Measurements from ENCODE around the gene PTPRU. TPM values are rescaled to one million over a fixed set of nuclear protein-coding genes. Genes with fewer than 3 reads are reported as not detected.

Gene PTPRU
- total RNA-seq, 1 experiment from 2014 or later = 45.5 TPM

DNA sequence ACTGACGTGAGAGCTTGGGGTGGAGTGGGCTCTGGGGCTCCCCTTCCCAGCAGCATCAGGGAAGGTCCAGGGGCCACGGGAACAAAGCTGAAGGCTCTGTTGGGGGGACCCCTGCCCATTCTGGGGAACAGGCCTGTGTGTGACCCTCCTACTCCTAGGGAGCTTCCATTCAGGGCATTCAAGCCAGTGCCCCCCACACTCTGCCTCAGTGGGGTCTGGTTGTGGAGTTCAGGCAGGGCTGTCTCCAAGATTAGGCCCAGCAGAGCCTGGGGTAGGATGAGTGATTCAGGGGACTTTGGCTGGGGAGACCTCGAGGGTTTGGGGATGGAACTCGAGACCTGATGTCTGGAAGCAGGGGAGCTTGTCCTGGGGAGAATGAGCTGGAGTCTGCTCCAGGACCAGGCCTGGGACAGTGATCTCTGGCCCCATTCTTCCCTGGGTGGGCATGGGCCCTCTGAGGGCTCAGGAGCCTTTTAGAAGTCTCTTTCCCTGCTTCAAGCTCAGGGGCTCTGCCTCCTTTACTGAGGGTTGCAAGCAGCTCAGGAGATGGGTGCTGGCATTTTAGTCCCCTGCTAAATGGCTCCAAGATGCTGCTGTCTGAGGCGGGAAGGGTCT lies 81.7 kb downstream of the PTPRU start:
- no peaks in the 10 kb centered on the region for H4K20me1 ChIP-seq (ENCODE audit: control insufficient read depth, insufficient read depth, insufficient read length)

More for the DNA sequence above, 81.7 kb downstream of the PTPRU start:
- Histone ChIP-seq H3K18ac (ENCODE audit: insufficient read length, low read depth, low read length) (no peak overlapping the region), H3K27me3 (ENCODE audit: insufficient read depth, low read length) (no peaks in the 10 kb centered on the region), H3K9me3 (ENCODE audit: control insufficient read depth, low read depth, low read length) (no peaks in the 10 kb centered on the region), H4K5ac (ENCODE audit: insufficient read length, low read depth, low read length) (no peak overlapping the region), H3K79me2 (ENCODE audit: insufficient read depth, low read length) (no peaks in the 10 kb centered on the region), H3K27ac (ENCODE audit: insufficient read length, low read depth, low read length) (no peak overlapping the region), H3K9ac (ENCODE audit: extremely low read depth, insufficient read length, low read length) (no peak overlapping the region), H3K4me2 (ENCODE audit: insufficient read depth, insufficient read length, low read length) (no peak overlapping the region), H3K4ac (ENCODE audit: low read depth, low read length) (no peak overlapping the region), H3K23me2 (ENCODE audit: insufficient read length, low read depth, low read length, poor library complexity, severe bottlenecking) (no peaks in the 10 kb centered on the region), H3K14ac (ENCODE audit: insufficient read depth, low read length) (no peak overlapping the region), H2BK5ac (ENCODE audit: insufficient read length, low read length) (no peak overlapping the region), H2BK15ac (ENCODE audit: low read depth, low read length) (no peak overlapping the region), H3K23ac (ENCODE audit: insufficient read length, low read depth, low read length) (no peak overlapping the region), H2BK120ac (ENCODE audit: low read depth, low read length, poor library complexity, severe bottlenecking) (no peak overlapping the region), H2AFZ (ENCODE audit: low read length) (no peak overlapping the region), H3K4me1 (ENCODE audit: insufficient read depth, low read length) (no peaks in the 10 kb centered on the region), H3K79me1 (ENCODE audit: insufficient read depth, low read depth, low read length, poor library complexity, severe bottlenecking) (no peaks in the 10 kb centered on the region), H2AK5ac (ENCODE audit: insufficient read length, low read length) (no peak overlapping the region), H4K8ac (replicated peaks; ENCODE audit: insufficient read length, low read depth, low read length) (no peak overlapping the region), H2BK20ac (ENCODE audit: low read depth, low read length, poor library complexity, severe bottlenecking) (no peak overlapping the region), H2BK12ac (ENCODE audit: insufficient read length, low read depth, low read length) (no peak overlapping the region), H3K56ac (ENCODE audit: insufficient read length, low read depth, low read length) (no peak overlapping the region), H4K91ac (ENCODE audit: insufficient read length, low read depth, low read length) (no peak overlapping the region), H3T11ph (ENCODE audit: low read length) (no peak overlapping the region)
- no CpG with 5 or more reads among the region's 5 CpGs for WGBS (ENCODE audit: extremely low coverage, insufficient read length, low lambda C conversion rate)
- TF ChIP-seq, protein P1, sequence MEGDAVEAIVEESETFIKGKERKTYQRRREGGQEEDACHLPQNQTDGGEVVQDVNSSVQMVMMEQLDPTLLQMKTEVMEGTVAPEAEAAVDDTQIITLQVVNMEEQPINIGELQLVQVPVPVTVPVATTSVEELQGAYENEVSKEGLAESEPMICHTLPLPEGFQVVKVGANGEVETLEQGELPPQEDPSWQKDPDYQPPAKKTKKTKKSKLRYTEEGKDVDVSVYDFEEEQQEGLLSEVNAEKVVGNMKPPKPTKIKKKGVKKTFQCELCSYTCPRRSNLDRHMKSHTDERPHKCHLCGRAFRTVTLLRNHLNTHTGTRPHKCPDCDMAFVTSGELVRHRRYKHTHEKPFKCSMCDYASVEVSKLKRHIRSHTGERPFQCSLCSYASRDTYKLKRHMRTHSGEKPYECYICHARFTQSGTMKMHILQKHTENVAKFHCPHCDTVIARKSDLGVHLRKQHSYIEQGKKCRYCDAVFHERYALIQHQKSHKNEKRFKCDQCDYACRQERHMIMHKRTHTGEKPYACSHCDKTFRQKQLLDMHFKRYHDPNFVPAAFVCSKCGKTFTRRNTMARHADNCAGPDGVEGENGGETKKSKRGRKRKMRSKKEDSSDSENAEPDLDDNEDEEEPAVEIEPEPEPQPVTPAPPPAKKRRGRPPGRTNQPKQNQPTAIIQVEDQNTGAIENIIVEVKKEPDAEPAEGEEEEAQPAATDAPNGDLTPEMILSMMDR (conservative IDR thresholded peaks at IDR 0.05) = no peak
- H3K27ac Mint-ChIP-seq = peak overlapping the region in 1 of 3 experiments; percentile 74; a peak in 2 of 7 replicates
- H3K36me3 Mint-ChIP-seq (ENCODE audit: insufficient read depth in 1 of 3, low read depth in 3 of 3) = peaks cover 2 to 42% (median 37%) of the 10 kb centered on the region in 3 experiments; a peak in 6 of 7 replicates
- no peaks in the 10 kb centered on the region for H3K9me3 Mint-ChIP-seq
- H3K4me1 Mint-ChIP-seq = peaks cover 0 to 2% of the 10 kb centered on the region in 2 experiments; a peak in 2 of 4 replicates
- H3K27me3 Mint-ChIP-seq (ENCODE audit: low read depth) = no peaks in the 10 kb centered on the region
- no peak for DNase-seq
- H3K4me3 Mint-ChIP-seq = peak overlapping the region in 1 of 2 experiments; percentile 43; a peak in 1 of 5 replicates

Data from H9 (cell line).